Measurements from ENCODE around the gene CABLES2.

The CABLES2 gene

GRCh38 chr20:62401331-62401779 lies 5.7 kb downstream of the CABLES2 start:
- Histone ChIP-seq H4K20me1 (ENCODE audit: control insufficient read depth, insufficient read depth, low read depth, low read length) (no peaks in the 10 kb centered on the region), H3K27me3 (ENCODE audit: control insufficient read depth, low read length) (no peaks in the 10 kb centered on the region), H3F3A (ENCODE audit: control insufficient read depth, insufficient read depth) (no peaks in the 10 kb centered on the region), H3K9me2 (replicated peaks; ENCODE audit: control insufficient read depth, low read length) (no peaks in the 10 kb centered on the region), H3K4me1 (ENCODE audit: control insufficient read depth, low read length) (peaks cover 13% of the 10 kb centered on the region), H3K4me2 (ENCODE audit: low read length) (no peak overlapping the region), H3K36me3 (ENCODE audit: control insufficient read depth, low read length) (peaks cover 29% of the 10 kb centered on the region), H3K4me3 (ENCODE audit: low read length) (no peak overlapping the region), H3K27ac (ENCODE audit: low read depth, low read length) (no peak overlapping the region), H3K9me3 (ENCODE audit: control insufficient read depth, insufficient read depth, low read length) (no peaks in the 10 kb centered on the region; the same call in 1 of the 2 replicates), H3K79me2 (ENCODE audit: control insufficient read depth, low read length) (peaks cover 45% of the 10 kb centered on the region)
- TF ChIP-seq CTCF (IDR thresholded peaks at IDR 0.05; ENCODE audit: low read depth, low read length, poor library complexity, severe bottlenecking) (no peak), EZH2phosphoT487 (IDR thresholded peaks at IDR 0.05; ENCODE audit: borderline replicate concordance, low read length) (no peak)

GRCh38 chr20:62400541-62400940 lies 6.5 kb downstream of the CABLES2 start:
- H3K9me3 ChIP-seq (ENCODE audit: control insufficient read depth, insufficient read depth, low read length), result no peaks in the 10 kb centered on the region; the same call in 1 of the 2 replicates
- no peak overlapping the region for H3K4me2 ChIP-seq (ENCODE audit: low read length)
- peaks cover 29% of the 10 kb centered on the region for H3K36me3 ChIP-seq (ENCODE audit: control insufficient read depth, low read length)
- H3F3A ChIP-seq (ENCODE audit: control insufficient read depth, insufficient read depth), result no peaks in the 10 kb centered on the region
- no peak overlapping the region for H3K4me3 ChIP-seq (ENCODE audit: low read length)
- no peaks in the 10 kb centered on the region for H3K9me2 ChIP-seq (replicated peaks; ENCODE audit: control insufficient read depth, low read length)
- peaks cover 5% of the 10 kb centered on the region for H3K4me1 ChIP-seq (ENCODE audit: control insufficient read depth, low read length)
- TF ChIP-seq CTCF (IDR thresholded peaks at IDR 0.05; ENCODE audit: low read depth, low read length, poor library complexity, severe bottlenecking) (no peak), EZH2phosphoT487 (IDR thresholded peaks at IDR 0.05; ENCODE audit: borderline replicate concordance, low read length) (no peak)
- H3K27ac ChIP-seq (ENCODE audit: low read depth, low read length), result no peak overlapping the region
- no peaks in the 10 kb centered on the region for H4K20me1 ChIP-seq (ENCODE audit: control insufficient read depth, insufficient read depth, low read depth, low read length)
- peaks cover 37% of the 10 kb centered on the region for H3K79me2 ChIP-seq (ENCODE audit: control insufficient read depth, low read length)
- no peaks in the 10 kb centered on the region for H3K27me3 ChIP-seq (ENCODE audit: control insufficient read depth, low read length)

- Histone ChIP-seq H3K9me3 (ENCODE audit: control insufficient read depth, insufficient read depth, low read length) (no peaks in the 10 kb centered on the region; the same call in 1 of the 2 replicates), H3K27ac (ENCODE audit: low read depth, low read length) (no peak overlapping the region), H3F3A (ENCODE audit: control insufficient read depth, insufficient read depth) (no peaks in the 10 kb centered on the region), H3K4me3 (ENCODE audit: low read length) (no peak overlapping the region), H3K9me2 (replicated peaks; ENCODE audit: control insufficient read depth, low read length) (no peaks in the 10 kb centered on the region), H3K79me2 (ENCODE audit: control insufficient read depth, low read length) (peaks cover 32% of the 10 kb centered on the region), H3K4me1 (ENCODE audit: control insufficient read depth, low read length) (no peaks in the 10 kb centered on the region; the same call in 1 of the 2 replicates), H3K27me3 (ENCODE audit: control insufficient read depth, low read length) (no peaks in the 10 kb centered on the region), H4K20me1 (ENCODE audit: control insufficient read depth, insufficient read depth, low read depth, low read length) (no peaks in the 10 kb centered on the region), H3K4me2 (ENCODE audit: low read length) (no peak overlapping the region), H3K36me3 (ENCODE audit: control insufficient read depth, low read length) (peaks cover 29% of the 10 kb centered on the region)
- TF ChIP-seq EZH2phosphoT487 (IDR thresholded peaks at IDR 0.05; ENCODE audit: borderline replicate concordance, low read length) (no peak), CTCF (IDR thresholded peaks at IDR 0.05; ENCODE audit: low read depth, low read length, poor library complexity, severe bottlenecking) (no peak)
Observed at GRCh38 chr20:62400021-62400420, 7.1 kb downstream of the CABLES2 start.
